Limb (tissue), 2 donors: ENCODE measurements around the gene CD19.
"Not testable (repeated sequence)": the region's sequence is repeated elsewhere in the genome, so short reads cannot be mapped to it uniquely, and the experiment has no call there.

Experiments
- DNase-seq, 2 donors: peaks; one replicate each; pipeline ENCODE4 v3.0.0-alpha.2; 2016; ENCODE audit errors: extremely low spot score in 2 of 2

CD19 gene

GRCh38 chr16:28931801-28932225 is at the start of gene CD19:
CD19 (plus strand) TSS chr16:28931971; CDS start chr16:28932001, 30 bp downstream.
- no peak for DNase-seq

DNA sequence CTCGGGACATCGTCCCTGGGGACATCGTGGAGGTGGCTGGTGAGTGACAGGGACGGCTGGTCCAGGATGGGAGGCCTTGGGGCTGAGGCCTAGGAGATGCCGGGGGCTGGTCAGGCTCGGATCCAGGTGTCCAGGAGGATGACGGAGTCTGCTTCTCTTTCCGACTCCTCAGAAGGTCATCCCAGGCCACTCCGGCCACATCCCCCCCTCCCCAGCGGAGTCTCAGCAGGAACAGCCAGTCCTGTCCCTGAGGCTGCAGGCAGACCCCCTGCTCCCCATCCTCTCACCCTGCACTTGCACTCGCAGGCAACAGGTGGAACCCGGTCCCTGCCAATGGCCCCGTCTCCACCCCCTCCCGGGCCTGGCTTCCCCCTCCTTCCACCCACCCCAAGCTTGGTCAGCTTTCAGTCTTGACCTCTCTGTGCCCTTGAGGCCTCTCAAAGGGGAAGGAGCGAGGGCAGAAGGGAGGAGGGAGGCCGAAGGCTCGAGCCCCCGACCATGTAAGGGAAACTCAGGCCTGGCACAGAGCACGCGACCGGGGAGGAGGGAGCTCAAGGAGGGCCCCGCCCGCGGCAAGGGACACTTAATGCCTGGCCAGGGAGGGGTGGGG is 49.1 kb upstream of the CD19 start:
- DNase-seq = no peak

- no peak for DNase-seq
These were observed 48.4 kb upstream of the CD19 start for GRCh38 chr16:28883221-28883996.

- DNase-seq = no peak
These were observed 47.7 kb upstream of the CD19 start for GRCh38 chr16:28884045-28884444.

DNA sequence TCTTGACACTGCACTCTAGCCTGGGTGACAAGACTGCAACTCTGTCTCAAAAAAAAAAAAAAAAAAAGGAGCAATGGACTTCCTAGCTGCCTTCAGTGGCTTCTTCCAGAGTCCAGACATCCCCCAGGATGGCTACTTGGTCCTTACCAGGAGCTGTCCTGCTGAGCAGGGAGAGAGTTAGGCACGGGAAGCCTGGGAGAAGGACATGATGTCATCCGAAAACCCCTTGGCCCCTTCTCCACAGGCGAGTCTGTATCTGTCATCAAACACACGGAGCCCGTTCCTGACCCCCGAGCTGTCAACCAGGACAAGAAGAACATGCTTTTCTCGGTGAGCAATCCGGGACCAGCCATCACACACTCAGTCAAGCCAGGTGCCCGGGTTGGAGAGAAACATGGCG is 44.8 kb upstream of the CD19 start:
- DNase-seq = no peak

- not testable (repeated sequence) for DNase-seq
These were observed 41.4 kb upstream of the CD19 start for GRCh38 chr16:28890355-28890754.

- DNase-seq = no peak
These were observed 39.5 kb upstream of the CD19 start for GRCh38 chr16:28891964-28892890.

- DNase-seq = no peak
These were observed 38.5 kb upstream of the CD19 start for GRCh38 chr16:28893291-28893690.

DNA sequence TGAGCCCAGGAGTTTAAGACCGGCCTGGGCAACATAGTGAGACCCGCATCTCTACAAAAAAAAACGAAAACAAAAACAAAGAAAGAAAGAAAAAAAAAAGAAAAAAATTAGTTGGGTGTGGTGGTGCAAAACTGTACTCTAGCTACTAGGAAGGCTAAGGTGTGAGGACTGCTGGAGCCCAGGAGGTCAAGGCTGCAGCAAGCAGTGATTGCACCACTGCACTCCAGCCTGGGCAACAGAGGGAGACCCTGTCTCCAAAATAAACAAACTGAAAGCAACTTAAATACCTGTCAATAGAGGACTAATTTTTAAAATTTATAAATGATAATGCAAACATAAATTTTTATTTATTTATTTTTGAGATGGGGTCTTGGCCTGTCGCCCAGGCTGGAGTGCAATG is 36.2 kb upstream of the CD19 start:
- DNase-seq = no peak

DNA sequence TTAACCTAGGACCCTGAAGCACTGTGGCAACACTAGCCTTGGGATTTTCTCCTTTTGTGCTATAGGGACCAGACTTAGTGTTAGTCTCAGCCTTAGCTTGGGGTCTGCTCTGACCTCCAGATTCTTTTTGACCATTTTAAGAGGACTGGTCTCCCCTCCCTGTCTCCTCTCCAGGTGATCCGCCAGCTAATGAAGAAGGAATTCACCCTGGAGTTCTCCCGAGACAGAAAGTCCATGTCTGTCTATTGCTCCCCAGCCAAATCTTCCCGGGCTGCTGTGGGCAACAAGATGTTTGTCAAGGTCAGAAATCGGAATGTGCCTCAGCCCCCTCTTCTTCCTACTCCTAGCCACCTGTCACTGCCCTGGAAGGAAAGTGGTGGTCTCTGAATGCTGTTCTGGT is 33.9 kb upstream of the CD19 start:
- no peak for DNase-seq

DNA sequence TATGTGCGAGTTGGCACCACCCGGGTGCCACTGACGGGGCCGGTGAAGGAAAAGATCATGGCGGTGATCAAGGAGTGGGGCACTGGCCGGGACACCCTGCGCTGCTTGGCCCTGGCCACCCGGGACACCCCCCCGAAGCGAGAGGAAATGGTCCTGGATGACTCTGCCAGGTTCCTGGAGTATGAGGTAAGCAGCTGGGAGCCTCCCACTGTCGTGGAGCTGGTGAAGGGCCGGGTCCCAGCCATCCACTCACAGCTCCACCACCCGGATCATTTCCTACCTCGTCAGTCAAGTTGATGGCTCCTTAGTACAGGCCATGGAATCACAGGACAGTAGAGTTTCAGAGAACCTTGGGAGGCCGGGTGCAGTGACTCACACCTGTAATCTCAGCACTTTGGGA is 33.5 kb upstream of the CD19 start:
- DNase-seq = no peak

DNA sequence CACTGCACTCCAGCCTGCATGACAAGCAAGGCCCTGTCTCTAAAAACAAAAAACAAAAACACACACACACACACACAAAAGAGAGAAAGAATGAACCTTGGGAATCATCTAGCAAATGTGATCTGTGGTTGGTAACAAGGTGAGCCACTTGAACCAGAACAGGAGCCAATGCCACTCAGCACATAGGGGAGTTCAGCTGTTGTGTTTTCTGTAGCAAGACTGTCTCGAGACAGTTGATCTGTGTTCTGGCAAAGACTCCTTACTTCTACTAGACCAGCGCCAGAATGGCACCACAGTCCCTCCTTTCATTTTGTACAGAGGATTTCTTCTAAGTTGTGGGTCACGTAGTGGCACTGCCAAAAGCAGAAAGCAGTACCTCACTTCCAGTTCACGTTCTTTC is 32.8 kb upstream of the CD19 start:
- no peak for DNase-seq

- DNase-seq = no peak
These were observed 31.7 kb upstream of the CD19 start for GRCh38 chr16:28899882-28900590.

- no peak for DNase-seq
These were observed 31.2 kb upstream of the CD19 start for GRCh38 chr16:28900601-28901000.

- DNase-seq = no peak
These were observed 29.9 kb upstream of the CD19 start for GRCh38 chr16:28901862-28902261.

GRCh38 chr16:28902909-28903308 is 28.9 kb upstream of the CD19 start:
- no peak for DNase-seq

DNA sequence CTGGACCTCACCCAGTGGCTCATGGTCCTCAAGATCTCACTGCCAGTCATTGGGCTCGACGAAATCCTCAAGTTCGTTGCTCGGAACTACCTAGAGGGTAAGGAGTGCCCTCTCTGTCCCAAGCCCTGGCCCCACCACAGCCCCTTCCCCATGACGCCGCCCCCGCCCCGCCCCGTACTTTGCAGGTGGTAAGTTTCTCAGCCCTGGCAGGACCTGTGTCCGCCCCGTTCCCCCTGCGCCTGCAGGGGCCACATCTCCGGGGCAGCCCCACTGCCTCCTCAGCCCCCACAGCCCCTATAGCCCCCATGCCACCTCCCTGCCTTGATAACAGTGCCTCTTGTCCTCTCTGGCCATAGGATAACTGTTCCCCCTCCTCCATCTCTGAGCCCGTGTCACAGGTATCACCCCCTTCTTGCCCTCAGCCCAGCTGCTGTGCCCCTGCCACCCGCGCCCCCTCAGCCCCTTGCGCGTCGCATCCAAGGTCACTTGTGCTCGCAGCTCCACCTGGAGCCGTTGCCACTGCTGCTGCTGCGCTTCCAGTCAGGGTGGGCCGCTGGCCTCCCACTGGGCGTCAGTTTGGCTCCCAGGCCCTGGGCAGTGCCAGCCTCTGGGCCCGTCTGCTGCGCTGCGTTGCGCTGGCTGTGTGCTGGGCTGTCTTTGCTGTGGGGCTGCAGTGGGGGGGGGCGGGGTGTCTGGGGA is 28.3 kb upstream of the CD19 start:
- no peak for DNase-seq

DNA sequence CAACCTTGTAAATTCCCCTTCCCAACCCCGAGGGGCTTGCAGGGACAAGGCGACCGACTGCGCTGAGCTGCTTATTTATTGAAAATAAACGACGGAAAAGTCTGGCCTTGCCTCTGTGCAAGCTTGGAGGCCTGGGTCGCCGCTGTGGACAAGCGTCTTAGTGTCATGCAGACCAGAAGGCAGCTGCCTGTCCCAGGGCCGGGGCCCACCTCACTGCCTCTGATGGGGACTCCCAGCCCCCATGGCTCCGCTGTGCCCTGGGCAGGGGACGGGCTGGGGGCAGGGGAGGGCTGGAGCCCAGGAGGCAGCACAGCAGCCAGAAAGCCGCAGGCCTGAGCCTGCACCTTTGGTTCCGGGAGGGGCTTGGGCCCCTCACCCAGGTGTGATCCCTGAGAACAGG is 27.4 kb upstream of the CD19 start:
- no peak for DNase-seq

GRCh38 chr16:28904828-28905227 is 26.9 kb upstream of the CD19 start:
- no peak for DNase-seq

GRCh38 chr16:28905229-28905754 is 26.5 kb upstream of the CD19 start:
- no peak for DNase-seq
